Esophagus squamous epithelium (tissue), 4 donors: Measurements from ENCODE around the gene TOGARAM2.

Source experiments
- POLR2A ChIP-seq, 4 donors: fragments of 450-650 bp; IDR thresholded peaks; one replicate each; pipeline ENCODE4 v1.6.1; 2017; ENCODE audit warnings: antibody characterized with exemption in 4 of 4, mild to moderate bottlenecking in 4 of 4, moderate library complexity in 3 of 4
- TF ChIP-seq, protein P1 (sequence below), 6 experiments: fragments of 450-650 bp in 4 of 6; fragments of 200-600 bp in 2 of 6; sonication (generic) in 2 of 6; IDR thresholded peaks; one replicate each; pipeline ENCODE4 v1.5.1; 2016 to 2019; ENCODE audit warnings: antibody characterized with exemption in 6 of 6, mild to moderate bottlenecking in 4 of 6, moderate library complexity in 4 of 6

GRCh38 chr2:29066997-29067605 is 86.0 kb downstream of the TOGARAM2 start:
- TF ChIP-seq, protein P1, sequence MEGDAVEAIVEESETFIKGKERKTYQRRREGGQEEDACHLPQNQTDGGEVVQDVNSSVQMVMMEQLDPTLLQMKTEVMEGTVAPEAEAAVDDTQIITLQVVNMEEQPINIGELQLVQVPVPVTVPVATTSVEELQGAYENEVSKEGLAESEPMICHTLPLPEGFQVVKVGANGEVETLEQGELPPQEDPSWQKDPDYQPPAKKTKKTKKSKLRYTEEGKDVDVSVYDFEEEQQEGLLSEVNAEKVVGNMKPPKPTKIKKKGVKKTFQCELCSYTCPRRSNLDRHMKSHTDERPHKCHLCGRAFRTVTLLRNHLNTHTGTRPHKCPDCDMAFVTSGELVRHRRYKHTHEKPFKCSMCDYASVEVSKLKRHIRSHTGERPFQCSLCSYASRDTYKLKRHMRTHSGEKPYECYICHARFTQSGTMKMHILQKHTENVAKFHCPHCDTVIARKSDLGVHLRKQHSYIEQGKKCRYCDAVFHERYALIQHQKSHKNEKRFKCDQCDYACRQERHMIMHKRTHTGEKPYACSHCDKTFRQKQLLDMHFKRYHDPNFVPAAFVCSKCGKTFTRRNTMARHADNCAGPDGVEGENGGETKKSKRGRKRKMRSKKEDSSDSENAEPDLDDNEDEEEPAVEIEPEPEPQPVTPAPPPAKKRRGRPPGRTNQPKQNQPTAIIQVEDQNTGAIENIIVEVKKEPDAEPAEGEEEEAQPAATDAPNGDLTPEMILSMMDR (IDR thresholded peaks at IDR 0.05): no peak
- TF ChIP-seq POLR2A (IDR thresholded peaks at IDR 0.05): no peak
